ENCODE results near the gene USP5.
A peak's percentile ranks its signal among the peaks of the same experiment; 100 is the strongest.
"Not testable (repeated sequence)": the region's sequence is repeated elsewhere in the genome, so short reads cannot be mapped to it uniquely, and the experiment has no call there.

USP5 gene

GRCh38 chr12:6866920-6867412, 15.0 kb downstream of the USP5 start:
- no peak for DNase-seq

DNA sequence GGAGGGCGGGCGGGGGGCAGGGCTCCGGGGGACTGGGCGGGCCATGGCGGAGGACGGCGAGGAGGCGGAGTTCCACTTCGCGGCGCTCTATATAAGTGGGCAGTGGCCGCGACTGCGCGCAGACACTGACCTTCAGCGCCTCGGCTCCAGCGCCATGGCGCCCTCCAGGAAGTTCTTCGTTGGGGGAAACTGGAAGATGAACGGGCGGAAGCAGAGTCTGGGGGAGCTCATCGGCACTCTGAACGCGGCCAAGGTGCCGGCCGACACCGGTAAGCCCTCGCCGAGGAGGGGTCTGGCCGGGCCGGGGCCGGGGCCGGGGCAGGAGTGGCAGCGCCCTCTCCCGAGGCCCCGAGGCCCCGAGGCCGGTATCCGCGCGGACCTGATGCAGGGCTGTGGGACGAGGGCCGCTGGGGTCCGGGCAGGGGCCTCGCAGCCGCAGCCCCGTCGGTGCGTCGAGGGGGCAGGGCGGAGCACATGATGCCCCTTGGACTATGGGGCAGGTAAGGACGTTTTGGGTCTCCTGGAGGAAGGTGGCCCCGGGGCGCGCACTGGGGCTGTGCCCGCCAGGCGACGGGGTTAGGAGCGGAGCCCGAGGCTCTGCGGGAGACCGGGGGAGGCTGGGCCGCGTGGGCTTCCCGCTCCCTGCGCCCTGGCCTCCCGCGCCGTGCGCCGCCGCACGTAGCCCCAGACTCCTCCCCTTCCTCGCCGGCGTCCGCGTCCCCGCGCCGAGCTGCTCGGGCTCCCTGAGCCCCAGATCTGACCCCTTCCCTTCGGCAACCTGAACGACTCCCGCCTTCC, 15.7 kb downstream of the USP5 start, which contains the start of gene TPI1:
TSS of gene TPI1 (plus strand) at position 119 of the 798 bp plus-strand sequence. CDS start at position 155, 36 bp downstream.
- DNase-seq, result peak; percentile 75 to 81

DNA sequence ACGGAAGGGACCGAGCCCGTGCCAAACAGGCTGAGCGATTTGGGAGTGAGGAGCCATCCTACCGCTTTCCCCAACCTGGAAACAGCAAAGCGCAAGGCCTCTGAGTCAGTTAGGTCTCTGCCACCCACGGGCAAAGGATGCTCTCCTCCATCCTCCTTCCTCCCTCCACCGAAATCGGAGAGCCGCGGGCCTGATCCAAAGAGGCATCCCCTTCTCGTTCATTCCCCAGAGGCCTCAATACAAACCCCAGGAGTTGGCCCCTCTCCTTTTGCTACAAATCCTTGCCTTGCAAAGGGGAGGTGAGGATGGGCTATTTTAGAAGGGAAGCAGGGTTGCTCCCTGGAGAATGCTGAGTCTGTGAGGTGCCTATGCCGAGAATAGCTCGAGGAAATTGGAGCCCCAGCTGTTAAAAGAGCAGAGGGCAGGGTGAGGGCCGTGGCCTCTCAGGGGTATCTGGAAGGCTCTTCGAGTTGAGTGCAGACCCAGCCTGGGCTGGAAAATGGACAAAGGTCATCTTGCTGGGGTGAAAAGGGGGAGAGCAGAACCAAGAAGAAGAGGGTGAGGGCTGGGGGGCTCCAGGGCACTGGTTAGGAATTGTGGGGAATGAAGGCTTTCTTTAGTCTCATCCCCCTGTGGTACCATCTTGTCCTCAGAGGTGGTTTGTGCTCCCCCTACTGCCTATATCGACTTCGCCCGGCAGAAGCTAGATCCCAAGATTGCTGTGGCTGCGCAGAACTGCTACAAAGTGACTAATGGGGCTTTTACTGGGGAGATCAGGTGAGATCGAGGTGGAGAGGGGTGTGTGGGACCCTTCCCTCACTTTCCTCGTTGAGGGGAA, 16.5 kb downstream of the USP5 start:
- DNase-seq, result no peak

DNA sequence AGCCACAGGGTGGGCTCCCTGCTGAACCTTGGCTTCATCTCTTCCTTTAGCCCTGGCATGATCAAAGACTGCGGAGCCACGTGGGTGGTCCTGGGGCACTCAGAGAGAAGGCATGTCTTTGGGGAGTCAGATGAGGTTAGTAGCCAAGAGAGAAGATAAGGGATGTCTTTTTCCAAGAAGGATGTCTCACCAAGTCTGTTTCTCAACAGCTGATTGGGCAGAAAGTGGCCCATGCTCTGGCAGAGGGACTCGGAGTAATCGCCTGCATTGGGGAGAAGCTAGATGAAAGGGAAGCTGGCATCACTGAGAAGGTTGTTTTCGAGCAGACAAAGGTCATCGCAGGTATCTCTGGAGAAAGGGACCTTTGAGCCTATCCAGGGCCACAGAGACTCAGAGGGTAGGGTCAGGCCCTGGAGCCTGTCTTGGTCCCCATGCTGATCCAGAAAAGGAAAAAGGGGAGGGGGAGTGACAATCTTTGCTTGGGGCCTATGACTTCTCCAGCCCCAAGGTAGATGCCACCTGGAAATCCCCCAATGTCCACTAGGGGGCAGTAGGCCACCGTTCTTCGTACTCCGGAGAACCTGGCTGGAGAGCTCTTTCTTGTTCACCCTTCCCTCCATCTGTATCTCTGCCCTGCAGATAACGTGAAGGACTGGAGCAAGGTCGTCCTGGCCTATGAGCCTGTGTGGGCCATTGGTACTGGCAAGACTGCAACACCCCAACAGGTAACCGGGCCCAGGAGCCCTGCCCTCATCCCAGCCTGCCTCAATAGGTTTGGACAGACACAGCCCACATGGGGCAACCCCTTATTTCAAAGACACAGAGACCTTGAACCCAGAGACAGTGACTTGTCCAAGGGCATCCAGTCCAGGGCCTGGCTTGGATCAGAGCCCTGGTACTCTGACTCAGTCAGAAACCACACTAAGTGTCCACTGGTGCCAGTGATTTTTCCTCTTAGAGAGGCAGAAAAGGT, 17.4 kb downstream of the USP5 start:
- peak; percentile 77 to 89 for DNase-seq

- not testable (repeated sequence) for DNase-seq
Observed at GRCh38 chr12:6870304-6870703, 18.4 kb downstream of the USP5 start.

DNA sequence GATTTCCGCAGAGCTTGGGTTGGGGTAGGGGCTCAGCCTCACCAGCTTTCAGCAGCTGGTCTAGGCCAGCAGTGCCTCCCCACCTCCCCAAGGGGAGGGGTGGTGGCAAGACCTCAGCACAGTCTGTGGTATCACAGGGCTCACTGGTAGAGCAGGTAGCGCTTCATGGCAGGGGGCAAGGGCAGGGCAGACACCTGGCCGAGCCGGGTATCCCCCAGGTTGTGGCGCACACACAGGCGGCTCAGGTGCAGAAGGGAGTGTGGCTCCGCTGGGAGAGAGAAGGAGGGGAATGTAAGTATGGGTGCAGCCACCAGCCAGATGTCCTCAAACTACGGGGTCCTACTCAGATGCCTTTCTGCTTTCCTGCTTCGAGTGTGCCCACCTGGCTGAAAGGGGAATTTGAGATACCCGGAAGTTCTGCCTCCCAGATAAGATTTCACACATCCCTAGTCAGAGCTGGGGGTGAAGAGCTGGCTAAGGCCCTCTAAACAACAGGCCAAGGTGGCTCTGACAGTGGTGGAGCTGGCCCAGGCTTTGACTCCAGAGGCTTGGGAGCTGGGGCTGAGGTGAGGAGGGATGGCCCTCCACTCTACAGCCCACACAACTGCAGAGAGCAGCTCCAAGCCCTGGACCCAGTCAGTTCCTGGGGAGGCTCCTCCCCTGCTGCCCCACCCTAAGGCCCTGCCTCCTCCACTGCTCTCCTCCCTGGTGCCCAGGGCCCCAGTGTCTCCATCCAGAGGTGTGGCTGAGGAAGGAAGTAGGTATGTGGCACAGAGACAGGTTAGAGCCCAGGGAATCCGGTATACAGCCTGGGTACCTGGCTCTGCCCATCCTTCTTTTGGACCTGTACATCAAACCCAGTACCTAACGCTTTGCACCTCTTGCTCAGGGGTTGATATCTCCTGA, 19.4 kb downstream of the USP5 start:
- DNase-seq, result no peak

DNA sequence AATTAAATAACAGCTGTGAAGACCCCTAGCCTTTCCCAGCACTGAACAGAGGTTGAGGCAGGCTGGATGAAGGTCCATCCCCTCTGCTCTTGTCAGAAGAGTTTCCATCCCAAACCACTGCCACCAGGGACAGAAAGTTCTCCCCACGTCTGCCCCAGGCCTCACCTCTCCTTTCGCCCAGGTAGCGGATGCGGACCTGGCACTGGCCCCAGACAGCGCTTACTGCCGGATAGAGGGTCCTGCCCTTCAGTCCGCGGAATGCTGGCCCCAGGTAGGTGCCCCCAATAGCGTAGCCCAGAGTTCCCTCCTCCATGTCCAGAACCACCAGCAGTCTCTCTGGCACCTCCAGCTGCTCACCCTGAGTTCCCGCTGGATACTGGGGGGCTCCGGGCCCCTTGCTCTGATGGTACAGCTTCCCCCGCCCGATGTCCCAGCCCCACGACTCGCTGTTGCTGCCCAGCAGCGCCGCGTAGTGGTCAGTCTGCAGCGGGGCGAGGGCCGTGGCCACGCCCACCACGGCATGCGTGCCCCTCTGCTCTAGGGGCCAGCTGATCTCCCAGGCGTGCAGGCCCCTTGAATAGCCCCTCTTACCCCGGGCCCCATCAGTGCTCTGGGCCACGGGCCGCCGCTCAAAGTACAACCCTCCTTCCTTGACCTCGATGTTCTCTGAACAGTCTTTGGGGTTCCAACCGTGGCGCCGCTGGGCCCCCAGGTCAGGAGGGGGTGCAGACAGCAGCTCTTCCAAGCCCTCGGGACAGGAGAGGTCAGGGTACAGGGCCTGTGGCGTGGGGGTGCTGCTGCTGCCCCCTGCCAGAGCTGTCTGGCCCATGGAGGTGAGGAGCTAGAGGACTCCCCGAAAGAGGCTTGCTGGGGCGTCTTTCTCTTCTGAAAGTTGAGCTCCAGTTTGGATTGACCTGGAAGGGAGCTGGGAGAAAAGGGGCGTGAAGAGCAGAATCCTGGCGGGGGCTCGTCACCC, 20.4 kb downstream of the USP5 start:
- DNase-seq, result peak; percentile 80 to 83

DNA sequence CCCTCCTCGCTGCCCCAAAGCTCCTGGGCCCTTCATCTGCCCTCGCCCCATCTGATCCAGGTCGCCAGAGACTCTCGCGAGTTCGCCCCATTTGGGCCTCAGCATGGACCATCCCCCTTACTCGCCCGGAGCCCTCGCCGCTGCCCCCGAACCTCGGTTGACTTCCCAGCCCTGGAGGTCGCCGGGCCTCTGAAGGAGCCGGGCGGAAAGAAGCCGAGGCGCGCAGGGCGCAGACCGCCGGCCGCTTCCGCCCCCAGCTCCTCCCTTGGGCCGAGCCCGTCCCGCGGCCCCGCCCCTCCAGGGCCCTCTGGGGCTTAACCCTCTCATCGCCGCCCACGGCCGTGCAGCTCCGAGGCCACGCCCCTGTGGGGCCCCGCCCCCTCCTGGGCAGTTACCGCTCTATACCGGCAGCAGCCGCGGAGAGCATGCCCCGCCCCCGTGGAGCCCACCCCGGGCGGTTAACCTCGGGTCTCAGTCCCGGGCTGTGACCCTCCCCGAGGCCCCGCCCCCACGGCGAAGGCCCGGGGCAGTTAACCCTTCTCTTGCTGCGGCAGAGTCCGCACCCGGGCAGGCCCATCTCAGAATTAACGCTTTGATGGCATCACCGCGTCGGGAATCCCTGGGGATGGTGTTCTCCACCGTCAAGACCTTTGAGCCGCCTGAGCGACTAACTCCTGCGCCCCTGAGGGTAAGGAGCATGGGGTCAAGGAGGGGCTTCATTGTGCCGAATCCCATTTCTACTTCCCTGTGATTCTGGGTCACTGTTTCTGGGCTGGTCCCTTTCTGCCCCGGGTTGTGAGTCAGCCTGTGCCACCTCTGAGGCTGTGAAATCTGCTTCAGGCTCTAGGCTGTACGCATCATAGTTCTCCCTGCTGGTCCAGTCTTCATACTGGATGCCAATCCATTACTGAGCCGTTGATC, 21.4 kb downstream of the USP5 start, which contains the start of gene SPSB2:
TSS of gene SPSB2 (minus strand) at position 210 of the 921 bp plus-strand sequence. CDS start 402 bp downstream, outside the sequence.
- DNase-seq, result peak; percentile 99

- DNase-seq, result not testable (repeated sequence)
Observed at GRCh38 chr12:6874015-6874368, 22.0 kb downstream of the USP5 start.

- DNase-seq, result not testable (repeated sequence)
Observed at GRCh38 chr12:6879824-6880223, 27.9 kb downstream of the USP5 start.

DNA sequence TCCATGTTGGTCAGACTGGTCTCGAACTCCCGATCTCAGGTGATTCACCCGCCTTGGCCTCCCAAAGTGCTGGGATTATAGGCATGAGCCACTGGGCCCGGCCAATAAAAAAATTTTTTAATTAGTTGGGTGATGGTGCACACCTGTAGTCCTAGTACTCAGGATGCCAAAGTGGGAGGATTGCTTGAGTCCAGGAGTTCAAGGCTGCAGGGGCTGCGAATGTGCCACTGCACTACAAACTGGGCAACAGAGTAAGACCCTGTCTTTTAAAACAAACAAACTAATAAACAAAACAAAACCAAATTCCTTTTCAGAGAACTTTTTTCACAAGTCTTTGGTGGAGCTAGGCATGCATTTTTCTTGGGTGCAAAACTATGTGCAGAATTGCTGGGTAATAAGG, 31.3 kb downstream of the USP5 start:
- DNase-seq, result no peak

DNA sequence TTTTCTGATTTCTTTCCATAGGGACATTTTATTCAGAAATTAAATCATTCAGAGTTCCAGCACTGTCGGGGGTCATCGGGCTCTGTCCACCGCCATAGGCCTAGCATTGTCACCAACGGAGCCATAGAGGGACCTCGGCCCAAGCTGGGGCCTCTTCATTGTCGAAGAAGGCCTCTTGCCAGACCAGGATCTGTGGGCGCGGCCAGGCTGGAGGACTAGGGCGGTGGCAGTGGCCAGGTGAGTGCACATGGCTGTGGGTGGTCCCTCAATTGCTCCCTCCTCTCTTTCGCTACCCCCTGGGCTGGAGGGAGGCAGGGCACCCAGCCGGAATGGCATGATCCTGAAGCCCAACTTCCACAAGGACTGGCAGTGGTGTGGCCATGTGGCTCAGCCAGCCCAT, 31.7 kb downstream of the USP5 start:
- no peak for DNase-seq

- no peak for DNase-seq
Observed at GRCh38 chr12:6884539-6884938, 32.6 kb downstream of the USP5 start.

DNA sequence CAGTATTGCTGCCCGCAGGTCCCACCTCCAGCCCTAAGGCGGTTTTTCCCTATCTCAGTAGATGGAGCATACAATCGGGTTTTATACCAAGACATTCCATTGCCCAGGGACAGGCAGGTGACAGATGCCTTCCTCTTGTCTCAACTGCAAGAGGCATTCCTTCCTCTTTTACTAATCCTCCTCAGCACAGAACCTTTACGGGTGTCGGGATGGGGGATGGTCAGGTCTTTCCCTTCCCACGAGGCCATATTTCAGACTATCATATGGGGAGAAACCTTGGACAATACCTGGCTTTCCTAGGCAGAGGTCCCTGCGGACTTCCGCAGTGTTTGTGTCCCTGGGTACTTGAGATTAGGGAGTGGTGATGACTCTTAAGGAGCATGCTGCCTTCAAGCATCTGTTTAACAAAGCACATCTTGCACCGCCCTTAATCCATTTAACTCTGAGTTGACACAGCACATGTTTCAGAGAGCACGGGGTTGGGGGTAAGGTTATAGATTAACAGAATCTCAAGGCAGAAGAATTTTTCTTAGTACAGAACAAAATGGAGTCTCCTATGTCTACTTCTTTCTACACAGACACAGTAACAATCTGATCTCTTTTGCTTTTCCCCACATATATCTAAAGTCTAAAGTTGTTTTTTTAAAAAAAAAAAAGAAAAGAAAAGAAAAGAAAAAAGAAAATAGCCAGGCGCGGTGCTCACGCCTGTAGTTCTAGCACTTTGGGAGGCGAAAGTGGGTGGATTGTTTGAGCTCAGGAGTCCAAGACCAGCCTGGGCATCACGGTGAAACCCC, 34.5 kb downstream of the USP5 start:
- not testable (repeated sequence) for DNase-seq

- DNase-seq, result no peak
Observed at GRCh38 chr12:6887460-6887859, 35.5 kb downstream of the USP5 start.

DNA sequence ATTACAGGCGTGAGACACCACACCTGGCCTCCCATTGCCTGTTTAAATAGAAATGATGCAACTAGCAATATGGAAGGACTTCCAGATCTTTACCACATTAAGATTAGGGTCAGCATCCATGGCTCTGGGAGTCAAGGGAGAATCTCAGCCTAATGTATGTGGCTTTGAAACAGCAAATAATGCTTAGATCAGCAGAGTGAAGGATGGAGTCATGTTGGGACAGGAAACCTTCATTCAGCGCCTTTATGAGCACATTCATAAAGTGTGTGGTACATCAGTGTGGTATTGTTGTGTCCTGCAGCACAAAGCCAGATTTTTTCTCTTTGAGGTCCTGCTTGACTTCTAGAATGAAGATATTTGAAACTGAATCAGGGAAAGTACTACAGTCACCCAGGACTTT, 36.4 kb downstream of the USP5 start:
- DNase-seq, result no peak

GRCh38 chr12:6888794-6889193, 36.8 kb downstream of the USP5 start:
- DNase-seq, result not testable (repeated sequence)

All from activated CD4-positive, alpha-beta T cell treated with anti-CD3 and anti-CD28 coated beads for 4 hours (primary cell).